ENCODE data around the gene FGR. TPM values are rescaled to one million over a fixed set of nuclear protein-coding genes. Genes with fewer than 3 reads are reported as not detected.
A peak's percentile ranks its signal among the peaks of the same experiment; 100 is the strongest.
"Not testable (repeated sequence)": the region's sequence is repeated elsewhere in the genome, so short reads cannot be mapped to it uniquely, and the experiment has no call there.

The FGR gene
- total RNA-seq, 4 donors from 2014 or later = 4.3 to 9.8 (median 5.2) TPM

- peak in 1 of 2 donors; percentile 80 for DNase-seq (ENCODE audit: low spot score in 2 of 2)
- intact Hi-C loops (cut with DNase I; ENCODE audit: low total_unique reads) = no loop called here
- H3K4me3 ChIP-seq (ENCODE audit: low read depth, poor library complexity, severe bottlenecking) = no peak overlapping the region
- 34 to 46% methylated on average over 5 of the region's 5 CpGs for WGBS, 2 donors
- TF ChIP-seq, protein P1, sequence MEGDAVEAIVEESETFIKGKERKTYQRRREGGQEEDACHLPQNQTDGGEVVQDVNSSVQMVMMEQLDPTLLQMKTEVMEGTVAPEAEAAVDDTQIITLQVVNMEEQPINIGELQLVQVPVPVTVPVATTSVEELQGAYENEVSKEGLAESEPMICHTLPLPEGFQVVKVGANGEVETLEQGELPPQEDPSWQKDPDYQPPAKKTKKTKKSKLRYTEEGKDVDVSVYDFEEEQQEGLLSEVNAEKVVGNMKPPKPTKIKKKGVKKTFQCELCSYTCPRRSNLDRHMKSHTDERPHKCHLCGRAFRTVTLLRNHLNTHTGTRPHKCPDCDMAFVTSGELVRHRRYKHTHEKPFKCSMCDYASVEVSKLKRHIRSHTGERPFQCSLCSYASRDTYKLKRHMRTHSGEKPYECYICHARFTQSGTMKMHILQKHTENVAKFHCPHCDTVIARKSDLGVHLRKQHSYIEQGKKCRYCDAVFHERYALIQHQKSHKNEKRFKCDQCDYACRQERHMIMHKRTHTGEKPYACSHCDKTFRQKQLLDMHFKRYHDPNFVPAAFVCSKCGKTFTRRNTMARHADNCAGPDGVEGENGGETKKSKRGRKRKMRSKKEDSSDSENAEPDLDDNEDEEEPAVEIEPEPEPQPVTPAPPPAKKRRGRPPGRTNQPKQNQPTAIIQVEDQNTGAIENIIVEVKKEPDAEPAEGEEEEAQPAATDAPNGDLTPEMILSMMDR (IDR thresholded peaks at IDR 0.05) = no peak
- no peak for TF ChIP-seq POLR2A (IDR thresholded peaks at IDR 0.05)
Measured at GRCh38 chr1:27630859-27631491, 4.0 kb downstream of the FGR start.

GRCh38 chr1:27628712-27629111, 6.3 kb downstream of the FGR start:
- H3K4me3 ChIP-seq (ENCODE audit: low read depth, poor library complexity, severe bottlenecking) = no peak overlapping the region
- intact Hi-C loops (cut with DNase I; ENCODE audit: low total_unique reads) = no loop called here
- DNase-seq (ENCODE audit: low spot score in 2 of 2) = no peak
- WGBS, 2 donors = 69 to 79% methylated on average over 3 of the region's 3 CpGs
- no peak for TF ChIP-seq POLR2A (IDR thresholded peaks at IDR 0.05)
- TF ChIP-seq, protein P1 (IDR thresholded peaks at IDR 0.05) = no peak

- H3K4me3 ChIP-seq (ENCODE audit: low read depth, poor library complexity, severe bottlenecking); intact Hi-C loops (cut with DNase I; ENCODE audit: low total_unique reads); DNase-seq (ENCODE audit: low spot score in 2 of 2): not testable (repeated sequence)
- 91 to 99% methylated on average over 4 of the region's 4 CpGs for WGBS, 2 donors
Measured at GRCh38 chr1:27627733-27628132, 7.3 kb downstream of the FGR start.

DNA sequence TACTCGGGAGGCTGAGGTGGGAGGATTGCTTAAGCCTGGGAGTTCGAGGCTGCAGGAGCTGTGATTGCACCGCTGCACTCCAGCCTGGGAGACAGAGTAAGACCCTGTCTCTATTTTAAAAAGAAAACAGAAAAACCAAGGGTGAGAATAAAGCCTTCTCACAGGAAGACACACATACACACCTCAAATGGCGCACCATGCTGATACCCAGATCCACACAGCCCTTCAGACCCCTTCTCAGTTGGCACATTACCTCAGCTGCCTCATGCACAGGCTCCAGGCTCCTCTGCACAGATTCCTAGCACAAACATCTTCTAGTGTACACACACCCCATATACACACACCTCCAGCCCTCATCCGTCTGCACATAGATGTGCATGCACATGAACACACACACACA, 7.9 kb downstream of the FGR start:
- no peak for DNase-seq (ENCODE audit: low spot score in 2 of 2)
- no peak overlapping the region for H3K4me3 ChIP-seq (ENCODE audit: low read depth, poor library complexity, severe bottlenecking)
- TF ChIP-seq, protein P1 (IDR thresholded peaks at IDR 0.05) = no peak
- TF ChIP-seq POLR2A (IDR thresholded peaks at IDR 0.05) = no peak
- intact Hi-C loops (cut with DNase I; ENCODE audit: low total_unique reads) = no loop called here
- 94 to 95% methylated on average over 5 of the region's 5 CpGs for WGBS, 2 donors

DNA sequence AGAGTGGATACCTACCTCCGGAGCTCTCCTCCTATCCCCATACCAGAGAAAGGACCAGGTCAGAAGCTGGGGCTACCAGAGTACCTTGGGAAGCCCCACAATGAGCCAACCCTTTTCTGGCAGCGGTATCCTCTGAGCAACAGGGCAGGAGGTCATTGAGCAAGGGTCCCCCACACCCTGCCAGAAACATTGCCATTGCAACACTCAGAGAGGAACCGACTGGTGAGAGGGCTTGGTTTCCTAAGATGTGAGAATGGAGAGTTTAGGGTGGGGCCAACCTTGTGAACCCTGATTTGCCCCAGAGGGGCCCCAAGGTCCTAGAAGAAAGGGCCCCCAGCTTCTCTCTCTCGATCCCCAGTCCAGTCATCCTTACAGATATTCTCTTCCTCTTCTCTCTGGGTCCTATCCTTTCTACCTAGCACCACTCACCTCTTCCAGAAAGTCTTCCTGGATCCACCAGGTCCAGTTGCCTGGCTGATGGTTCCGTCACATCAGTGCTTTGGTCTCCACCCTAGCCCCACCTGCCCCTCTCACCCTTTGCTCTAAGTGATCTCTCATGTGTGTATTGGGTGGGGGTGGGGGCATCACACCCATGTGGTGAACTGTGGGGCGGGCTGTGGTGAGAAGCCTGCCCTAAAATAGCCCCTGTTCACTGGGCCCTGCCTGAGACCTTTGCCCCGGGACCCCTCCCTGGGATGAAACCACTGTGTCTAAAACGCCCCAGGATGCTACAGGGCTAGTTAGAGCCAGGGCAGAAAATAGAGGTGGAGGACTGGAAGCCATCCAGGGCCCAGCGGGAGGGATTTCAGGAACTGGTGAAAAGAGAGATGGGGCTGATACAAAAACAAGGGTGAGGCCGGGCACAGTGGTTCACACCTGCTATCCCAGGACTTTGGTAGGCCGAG, 8.7 kb downstream of the FGR start:
- intact Hi-C loops (cut with DNase I; ENCODE audit: low total_unique reads) = no loop called here
- DNase-seq (ENCODE audit: low spot score in 2 of 2) = no peak
- TF ChIP-seq, protein P1 (IDR thresholded peaks at IDR 0.05) = no peak
- no peak for TF ChIP-seq POLR2A (IDR thresholded peaks at IDR 0.05)
- H3K4me3 ChIP-seq (ENCODE audit: low read depth, poor library complexity, severe bottlenecking) = no peak overlapping the region
- 76% methylated on average over 11 of the region's 11 CpGs for WGBS, 2 donors

GRCh38 chr1:27624467-27625178, 10.4 kb downstream of the FGR start:
- intact Hi-C loops (cut with DNase I; ENCODE audit: low total_unique reads) = no loop called here
- 50 to 62% methylated on average over 7 of the region's 7 CpGs for WGBS, 2 donors
- TF ChIP-seq POLR2A (IDR thresholded peaks at IDR 0.05) = no peak
- TF ChIP-seq, protein P1 (IDR thresholded peaks at IDR 0.05) = no peak
- DNase-seq (ENCODE audit: low spot score in 2 of 2) = no peak
- H3K4me3 ChIP-seq (ENCODE audit: low read depth, poor library complexity, severe bottlenecking) = no peak overlapping the region

Measured in lower leg skin (tissue), 4 donors.